SU-DHL-6 (cell line): ENCODE measurements around the gene CPNE2.

Source experiments
- H2AFZ ChIP-seq: fragments of 200-600 bp; sonication (generic); 2 replicates; pipeline ENCODE4 v1.6.1; 2014; ENCODE audit warnings: low read depth, mild to moderate bottlenecking, moderate library complexity, mixed read lengths, antibody characterized with exemption, low read length; ENCODE audit not compliant: severe bottlenecking
- H3F3A ChIP-seq: fragments of 200-600 bp; shearing (Covaris generic); 2 replicates; pipeline ENCODE4 v1.6.0; 2016; ENCODE audit warnings: antibody characterized with exemption, mild to moderate bottlenecking; ENCODE audit not compliant: insufficient read depth
- H3K27ac ChIP-seq: fragments of 200-600 bp; sonication (generic); 2 replicates; pipeline ENCODE4 v1.5.1; 2016; ENCODE audit warnings: low read depth, mild to moderate bottlenecking, low read length, moderate library complexity, mixed read lengths
- H3K27me3 ChIP-seq: fragments of 200-600 bp; sonication (generic), shearing (Covaris generic); 2 replicates; pipeline ENCODE4 v1.6.0; 2014; ENCODE audit warnings: mild to moderate bottlenecking, low read length
- H3K36me3 ChIP-seq: fragments of 200-600 bp; sonication (generic); 2 replicates; pipeline ENCODE4 v1.6.1; 2014; ENCODE audit warnings: mild to moderate bottlenecking, low read length, mixed read lengths
- H3K4me2 ChIP-seq: fragments of 300-600, 200-600 bp; shearing (Covaris generic), sonication (generic); 2 replicates; pipeline ENCODE4 v1.6.0; 2014; ENCODE audit warnings: low read length, low read depth, mild to moderate bottlenecking; ENCODE audit not compliant: poor library complexity, severe bottlenecking
- H3K4me3 ChIP-seq: fragments of 200-600 bp; sonication (generic); 2 replicates; pipeline ENCODE4 v1.5.1; 2014; ENCODE audit warnings: antibody characterized with exemption, low read length, mild to moderate bottlenecking, mixed read lengths; ENCODE audit not compliant: insufficient read depth, poor library complexity, severe bottlenecking
- H3K79me2 ChIP-seq: fragments of 200-600 bp; sonication (generic); 2 replicates; pipeline ENCODE4 v1.6.1; 2014; ENCODE audit warnings: mild to moderate bottlenecking, low read length, moderate library complexity; ENCODE audit not compliant: insufficient read depth
- H3K9ac ChIP-seq: fragments of 200-600 bp; sonication (generic); 2 replicates; pipeline ENCODE4 v1.7.0; 2014; ENCODE audit warnings: mild to moderate bottlenecking, low read length
- H3K9me2 ChIP-seq: fragments of 200-600 bp; sonication (generic); replicated peaks from 2 replicates; pipeline ENCODE4 v1.6.1; 2014; ENCODE audit warnings: low read length; ENCODE audit not compliant: insufficient read depth
- H3K9me3 ChIP-seq: fragments of 200-600 bp; sonication (generic); 2 replicates; pipeline ENCODE4 v1.6.1; 2014; ENCODE audit warnings: low read length, mixed read lengths; ENCODE audit not compliant: insufficient read depth
- H4K20me1 ChIP-seq: fragments of 200-600 bp; sonication (generic); 2 replicates; pipeline ENCODE4 v1.6.1; 2014; ENCODE audit warnings: low read depth, mild to moderate bottlenecking, antibody characterized with exemption, low read length, moderate library complexity, mixed read lengths
- CTCF ChIP-seq: fragments of 200-600 bp; sonication (generic); IDR thresholded peaks from one replicate; pipeline ENCODE4 v1.5.1; 2017; ENCODE audit warnings: antibody characterized with exemption, mild to moderate bottlenecking, low read length, moderate library complexity; ENCODE audit not compliant: insufficient read depth, poor library complexity, severe bottlenecking
- EZH2phosphoT487 ChIP-seq: fragments of 200-600 bp; sonication (generic), shearing (Covaris generic); conservative IDR thresholded peaks from 2 replicates; pipeline ENCODE4 v1.6.1; 2018; ENCODE audit warnings: mild to moderate bottlenecking, antibody characterized with exemption, low read length, moderate library complexity, mixed read lengths

CPNE2 gene

DNA sequence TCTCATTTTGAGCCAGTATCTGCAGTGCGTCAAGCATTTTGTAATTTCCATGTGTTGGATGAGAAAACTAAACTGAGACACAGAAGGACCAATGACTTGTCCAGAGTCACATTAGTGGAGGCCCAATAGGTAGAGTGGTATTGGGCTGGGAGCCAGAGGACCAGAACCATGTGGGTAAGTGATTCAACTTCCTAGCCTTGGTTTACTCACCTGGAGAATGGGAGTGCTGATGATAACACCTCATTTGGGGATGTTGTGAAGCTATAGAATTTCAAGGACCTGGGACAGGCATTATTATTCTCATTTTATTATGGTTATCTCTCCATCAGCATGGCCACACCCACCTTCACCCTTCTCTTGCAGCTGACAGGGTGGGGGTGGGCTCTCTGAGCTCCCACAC, 8.1 kb downstream of the CPNE2 start:
- Histone ChIP-seq H3K79me2 (no peaks in the 10 kb centered on the region), H3K4me2 (no peak overlapping the region), H3K9me2 (no peaks in the 10 kb centered on the region), H3K27ac (no peak overlapping the region), H3F3A (no peaks in the 10 kb centered on the region), H3K9me3 (no peaks in the 10 kb centered on the region), H4K20me1 (no peaks in the 10 kb centered on the region), H3K4me3 (no peak overlapping the region), H3K9ac (no peak overlapping the region), H2AFZ (no peak overlapping the region), H3K27me3 (no peaks in the 10 kb centered on the region), H3K36me3 (no peaks in the 10 kb centered on the region)
- TF ChIP-seq CTCF (no peak), EZH2phosphoT487 (no peak)

GRCh38 chr16:57102888-57103851, 10.8 kb downstream of the CPNE2 start:
- H3K4me2 ChIP-seq: no peak overlapping the region
- TF ChIP-seq EZH2phosphoT487 (no peak), CTCF (no peak)
- H3K36me3 ChIP-seq: no peaks in the 10 kb centered on the region
- H3K4me3 ChIP-seq: no peak overlapping the region
- no peak overlapping the region for H2AFZ ChIP-seq
- no peak overlapping the region for H3K27ac ChIP-seq
- no peaks in the 10 kb centered on the region for H3K9me2 ChIP-seq
- H3K9ac ChIP-seq: no peak overlapping the region
- H3K9me3 ChIP-seq: no peaks in the 10 kb centered on the region
- no peaks in the 10 kb centered on the region for H3K27me3 ChIP-seq
- no peaks in the 10 kb centered on the region for H4K20me1 ChIP-seq
- no peaks in the 10 kb centered on the region for H3F3A ChIP-seq
- no peaks in the 10 kb centered on the region for H3K79me2 ChIP-seq

GRCh38 chr16:57104706-57105105, 12.3 kb downstream of the CPNE2 start:
- no peaks in the 10 kb centered on the region for H3K9me3 ChIP-seq
- H3K79me2 ChIP-seq: no peaks in the 10 kb centered on the region
- H3K9me2 ChIP-seq: no peaks in the 10 kb centered on the region
- H3K9ac ChIP-seq: no peak overlapping the region
- H3K36me3 ChIP-seq: no peaks in the 10 kb centered on the region
- no peak overlapping the region for H3K4me2 ChIP-seq
- no peaks in the 10 kb centered on the region for H3F3A ChIP-seq
- no peaks in the 10 kb centered on the region for H4K20me1 ChIP-seq
- no peak overlapping the region for H2AFZ ChIP-seq
- no peak overlapping the region for H3K4me3 ChIP-seq
- TF ChIP-seq EZH2phosphoT487 (no peak), CTCF (no peak)
- H3K27ac ChIP-seq: no peak overlapping the region
- no peaks in the 10 kb centered on the region for H3K27me3 ChIP-seq
